ENCODE data around the gene APPBP2. TPM values are rescaled to one million over a fixed set of nuclear protein-coding genes. Genes with fewer than 3 reads are reported as not detected.

APPBP2 gene
- total and polyA plus RNA-seq, 8 donors, result 37.5 to 71.9 (median 61.9) TPM

GRCh38 chr17:60403962-60404361 is 122.1 kb downstream of the APPBP2 start:
- no peak for DNase-seq
- ATAC-seq, result no peak
- Histone ChIP-seq H3K36me3 (no peaks in the 10 kb centered on the region), H3K27ac (no peak overlapping the region), H3K27me3 (no peaks in the 10 kb centered on the region), H3K4me1 (peaks cover 0 to 4% of the 10 kb centered on the region in 2 donors), H3K4me3 (no peak overlapping the region), H3K9me3 (no peaks in the 10 kb centered on the region)
- no peak for TF ChIP-seq CTCF (IDR thresholded peaks at IDR 0.05)
- intact Hi-C loops (cut with DNase I), result no loop called here

- H3K9me3 ChIP-seq, result no peaks in the 10 kb centered on the region
- H3K27ac ChIP-seq, result no peak overlapping the region
- TF ChIP-seq CTCF (IDR thresholded peaks at IDR 0.05), result no peak
- no peak overlapping the region for H3K4me3 ChIP-seq
- H3K36me3 ChIP-seq, result no peaks in the 10 kb centered on the region
- no peaks in the 10 kb centered on the region for H3K27me3 ChIP-seq
- peaks cover 0 to 9% of the 10 kb centered on the region in 2 donors for H3K4me1 ChIP-seq
- DNase-seq (no peak), ATAC-seq (no peak)
- intact Hi-C loops (cut with DNase I), result no loop called here
Observed at GRCh38 chr17:60403523-60403810, 122.6 kb downstream of the APPBP2 start.

GRCh38 chr17:60401819-60402218 is 124.2 kb downstream of the APPBP2 start:
- peaks cover 0 to 23% of the 10 kb centered on the region in 2 donors for H3K4me1 ChIP-seq
- no peaks in the 10 kb centered on the region for H3K36me3 ChIP-seq
- no peak for TF ChIP-seq CTCF (IDR thresholded peaks at IDR 0.05)
- no peak overlapping the region for H3K27ac ChIP-seq
- intact Hi-C loops (cut with DNase I), result no loop called here
- no peak for ATAC-seq
- H3K27me3 ChIP-seq, result no peaks in the 10 kb centered on the region
- DNase-seq, result no peak
- no peaks in the 10 kb centered on the region for H3K9me3 ChIP-seq
- H3K4me3 ChIP-seq, result no peak overlapping the region

- ATAC-seq (peak; percentile 50), DNase-seq (no peak)
- no peak for TF ChIP-seq CTCF (IDR thresholded peaks at IDR 0.05)
- Histone ChIP-seq H3K27ac (peak overlapping the region; percentile 66 to 91), H3K27me3 (no peaks in the 10 kb centered on the region), H3K4me1 (peaks cover 0 to 57% of the 10 kb centered on the region in 2 donors), H3K36me3 (no peaks in the 10 kb centered on the region), H3K9me3 (no peaks in the 10 kb centered on the region), H3K4me3 (no peak overlapping the region)
- intact Hi-C loops (cut with DNase I), result no loop called here
Observed at GRCh38 chr17:60398227-60398959, 127.6 kb downstream of the APPBP2 start.

GRCh38 chr17:60396412-60396811 is 129.6 kb downstream of the APPBP2 start:
- ATAC-seq, result no peak
- TF ChIP-seq CTCF (IDR thresholded peaks at IDR 0.05), result no peak
- no peaks in the 10 kb centered on the region for H3K27me3 ChIP-seq
- H3K4me3 ChIP-seq, result no peak overlapping the region
- H3K4me1 ChIP-seq, result peaks cover 0 to 63% of the 10 kb centered on the region in 2 donors
- H3K27ac ChIP-seq, result peak overlapping the region in 1 of 2 donors; percentile 98
- DNase-seq, result no peak
- no peaks in the 10 kb centered on the region for H3K36me3 ChIP-seq
- intact Hi-C loops (cut with DNase I), result no loop called here
- H3K9me3 ChIP-seq, result no peaks in the 10 kb centered on the region
